ENCODE results near the gene EML4. TPM values are rescaled to one million over a fixed set of nuclear protein-coding genes. Genes with fewer than 3 reads are reported as not detected.
"Not testable (repeated sequence)": the region's sequence is repeated elsewhere in the genome, so short reads cannot be mapped to it uniquely, and the experiment has no call there.

The EML4 gene
- total RNA-seq, 1 donor from 2014 or later = 37.7 TPM

DNA sequence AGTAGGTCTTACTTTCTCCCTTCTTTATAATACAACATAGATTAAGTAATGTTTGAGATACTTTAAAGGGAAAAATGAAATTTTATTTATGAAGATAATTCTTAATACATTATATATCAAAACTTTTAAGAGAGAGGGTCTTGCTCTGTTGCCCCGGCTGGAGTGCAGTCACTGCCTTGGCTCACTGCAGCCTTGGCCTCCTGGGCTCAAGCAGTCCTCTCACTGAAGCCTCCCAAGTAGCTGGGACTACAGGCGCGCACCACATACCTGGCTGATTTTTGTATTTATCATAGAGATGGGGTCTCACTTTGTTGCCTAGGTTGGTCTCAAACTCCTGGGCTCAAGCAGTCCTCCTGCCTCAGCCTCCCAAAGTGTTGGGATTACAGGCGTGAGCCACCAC is 97.1 kb downstream of the EML4 start:
- no peak for DNase-seq

DNA sequence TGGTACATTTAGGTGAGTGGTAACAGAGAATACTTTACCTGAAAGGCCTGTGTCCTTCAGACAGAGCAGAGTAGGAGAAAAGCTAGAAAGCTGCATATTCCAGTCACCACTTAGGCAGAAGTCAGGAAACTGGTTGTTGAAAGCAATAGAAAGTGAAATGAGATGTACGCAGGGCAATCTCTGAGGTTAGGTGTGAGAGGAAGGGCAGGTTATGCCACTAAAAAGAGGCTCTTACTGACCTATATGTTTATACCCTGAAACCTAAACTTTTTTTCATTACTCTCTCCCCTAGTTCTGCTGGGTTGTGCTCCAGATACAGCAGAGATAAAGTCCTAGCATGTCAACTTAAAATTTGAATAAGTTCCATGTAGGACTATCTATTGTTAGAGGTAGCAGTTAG is 98.4 kb downstream of the EML4 start:
- DNase-seq = no peak

DNA sequence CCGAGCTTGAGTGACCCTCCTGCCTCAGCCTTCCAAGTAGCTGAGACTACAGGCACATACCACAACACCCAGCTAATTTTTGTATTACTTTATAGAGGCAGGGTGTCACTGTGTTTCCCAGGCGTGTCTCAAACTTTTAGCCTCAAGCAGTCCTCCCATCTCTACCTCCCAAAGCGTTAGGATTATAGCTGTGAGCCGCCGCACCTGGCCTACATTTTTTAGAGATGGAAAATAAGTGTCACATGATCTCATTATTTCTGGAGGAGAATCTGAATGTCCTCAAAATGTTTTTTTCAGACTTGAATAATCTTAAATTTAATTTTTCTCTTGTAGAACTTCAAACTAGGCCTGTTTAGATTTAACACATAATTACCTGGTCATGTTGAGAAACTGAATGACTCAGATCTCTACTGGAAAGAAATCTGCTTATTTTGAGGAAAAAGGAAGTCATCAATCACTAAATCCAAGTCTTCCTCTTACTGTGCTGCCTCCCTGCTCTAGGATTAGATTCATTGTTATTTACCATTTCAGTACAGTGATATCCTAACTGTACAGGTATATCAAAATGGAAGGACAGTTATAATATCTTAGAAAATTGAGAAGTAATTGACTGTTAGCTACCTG is 99.5 kb downstream of the EML4 start:
- no peak for DNase-seq

DNA sequence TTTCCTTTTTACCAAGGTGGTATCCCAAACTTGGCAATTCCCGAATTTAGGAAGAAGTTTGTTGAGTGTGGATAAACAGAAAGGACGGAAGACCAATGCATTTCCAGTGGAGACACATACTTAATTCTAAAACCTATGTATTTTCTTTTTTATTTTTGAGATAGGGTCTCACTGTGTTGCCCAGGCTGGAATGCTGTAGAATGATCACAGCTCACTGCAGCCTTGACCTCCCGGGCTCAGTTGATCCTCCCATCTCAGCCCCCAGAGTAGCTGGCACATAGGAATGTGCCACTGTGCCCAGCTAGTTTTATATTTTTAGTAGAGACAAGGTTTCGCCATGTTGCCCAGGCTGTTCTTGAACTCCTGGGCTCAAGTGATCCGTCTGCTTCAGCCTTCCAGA is 101.6 kb downstream of the EML4 start:
- no peak for DNase-seq

DNA sequence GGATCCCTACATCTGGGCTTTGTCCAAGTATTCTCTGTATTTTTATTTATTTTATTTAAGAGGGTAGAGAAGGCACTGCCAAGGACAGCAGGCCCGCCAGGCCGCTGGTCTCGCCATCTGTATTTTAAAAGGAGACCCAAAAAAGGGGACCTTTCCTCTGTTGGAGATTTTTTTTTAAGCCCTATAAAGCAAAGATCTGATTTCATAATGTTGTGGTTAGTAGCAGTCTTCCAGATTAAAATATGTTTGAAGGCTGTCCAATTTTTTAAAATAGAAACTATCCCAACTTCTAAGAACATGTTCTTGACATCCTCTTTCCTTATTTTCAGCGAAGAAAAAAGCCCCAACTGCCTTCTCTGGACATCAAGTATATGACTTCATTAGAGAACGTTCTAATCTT is 102.1 kb downstream of the EML4 start:
- DNase-seq = not testable (repeated sequence)

DNA sequence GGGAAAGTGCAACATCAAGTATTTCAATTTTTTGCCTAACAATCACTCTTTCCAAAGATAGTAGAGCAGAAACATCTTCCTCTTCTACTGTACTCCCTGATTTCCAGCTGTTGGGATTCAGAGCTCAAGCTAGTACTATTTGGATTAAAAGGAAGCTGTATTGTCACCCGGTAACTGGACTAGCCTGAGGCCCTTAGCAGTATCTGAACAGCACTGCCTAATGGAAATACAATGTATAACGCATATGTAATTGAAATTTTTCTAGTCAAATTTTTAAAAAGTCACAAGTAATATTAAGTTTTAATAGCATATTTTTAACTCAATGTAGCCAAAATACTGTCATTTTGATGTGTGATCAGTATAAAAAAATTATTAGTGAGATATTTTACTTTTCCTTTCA is 105.7 kb downstream of the EML4 start:
- DNase-seq = peak; percentile 15

DNA sequence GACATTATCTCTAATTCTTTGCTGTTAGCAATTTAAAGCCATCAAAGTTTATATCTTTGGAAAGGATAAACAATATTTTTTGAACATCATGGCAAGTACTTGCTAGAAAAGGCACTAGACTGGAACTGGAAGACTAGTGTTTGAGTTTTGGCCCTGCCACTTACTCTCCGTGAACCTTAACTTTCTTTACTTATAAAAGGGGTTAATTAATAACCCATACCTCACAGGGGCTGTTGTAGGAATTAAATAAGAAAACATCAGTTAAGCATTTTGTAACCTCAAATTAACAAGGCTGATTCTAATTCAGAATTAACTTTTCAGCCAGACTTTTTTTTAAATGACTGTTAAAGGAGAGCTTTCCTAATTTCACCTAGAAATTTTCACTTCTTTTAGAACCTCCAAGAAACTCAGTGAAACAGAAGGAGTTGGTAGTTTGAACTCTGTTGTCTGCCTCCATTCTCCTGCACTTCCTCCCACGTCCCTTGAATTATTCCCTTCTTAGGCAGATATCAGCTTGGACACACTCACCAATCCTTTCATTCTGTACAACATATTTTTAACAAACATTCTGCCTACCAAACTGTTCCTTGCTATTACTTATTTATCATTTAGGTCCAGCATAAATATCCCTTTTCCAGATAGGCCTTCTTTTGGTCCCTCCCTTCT is 112.4 kb downstream of the EML4 start:
- no peak for DNase-seq

DNA sequence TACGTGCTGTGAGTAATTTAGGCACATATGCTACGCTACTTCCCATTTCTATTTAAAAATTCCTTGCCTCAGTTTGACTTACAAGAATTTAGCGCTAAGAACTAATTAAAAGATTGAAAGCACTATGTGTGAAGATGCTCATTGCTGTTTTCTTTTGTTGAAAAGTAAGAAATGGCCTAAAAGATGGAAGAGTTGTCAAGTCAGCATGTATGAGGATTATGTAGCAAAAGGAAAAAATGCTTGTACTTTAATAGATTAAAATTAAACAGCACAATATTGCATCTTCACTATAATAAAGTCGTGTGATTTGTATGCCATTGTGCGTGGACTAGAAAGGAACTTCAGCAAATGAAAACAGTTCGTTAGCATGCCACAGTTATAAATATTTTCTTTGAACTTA is 114.9 kb downstream of the EML4 start:
- DNase-seq = no peak

DNA sequence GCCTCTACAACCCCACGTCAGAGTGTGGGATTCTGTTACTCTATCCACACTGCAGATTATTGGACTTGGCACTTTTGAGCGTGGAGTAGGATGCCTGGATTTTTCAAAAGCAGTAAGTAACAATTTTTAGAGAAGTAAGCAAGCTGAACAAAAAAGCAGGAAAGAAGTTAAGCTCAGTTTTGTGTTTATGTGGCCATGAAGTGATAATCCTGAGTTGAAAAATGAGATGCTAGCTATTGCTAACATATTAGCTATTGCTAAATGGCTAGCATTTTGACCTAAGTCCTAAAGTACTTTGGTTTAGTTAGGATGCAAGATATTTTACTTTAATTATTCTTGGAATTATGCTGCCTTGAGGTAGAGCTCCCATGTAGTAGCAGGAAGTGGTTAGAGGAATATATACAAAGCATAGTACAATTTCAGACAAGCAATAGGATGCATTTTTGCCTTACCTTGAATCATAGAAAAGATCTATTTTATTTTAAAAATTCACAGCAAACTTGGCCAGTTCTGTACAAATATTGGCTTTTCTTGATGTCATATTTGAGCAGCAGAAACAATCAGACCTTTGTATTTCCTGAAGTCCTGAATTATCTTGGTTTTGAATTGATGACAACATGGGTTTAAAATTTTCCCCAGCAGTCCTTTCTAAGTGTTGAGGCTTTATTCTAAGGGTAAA is 117.3 kb downstream of the EML4 start:
- DNase-seq = no peak

DNA sequence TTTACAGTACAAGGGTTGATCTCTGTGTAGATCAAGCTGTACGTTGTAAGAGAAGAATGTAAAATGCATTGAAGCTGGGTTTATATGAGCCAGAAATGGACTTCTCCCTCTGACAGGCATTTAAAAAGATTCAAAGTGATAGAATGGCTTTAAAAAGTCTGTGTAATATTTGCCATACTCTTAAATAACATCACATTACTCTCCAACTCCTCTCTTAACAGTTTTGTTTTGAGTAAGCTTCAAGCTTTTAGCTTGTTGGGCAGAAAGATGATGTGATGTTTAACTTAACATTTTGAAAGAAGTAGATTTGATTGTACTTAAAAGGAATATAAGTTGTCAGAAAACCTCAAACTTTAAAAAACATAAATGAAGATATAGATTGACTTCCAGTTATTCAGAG is 119.7 kb downstream of the EML4 start:
- no peak for DNase-seq

DNA sequence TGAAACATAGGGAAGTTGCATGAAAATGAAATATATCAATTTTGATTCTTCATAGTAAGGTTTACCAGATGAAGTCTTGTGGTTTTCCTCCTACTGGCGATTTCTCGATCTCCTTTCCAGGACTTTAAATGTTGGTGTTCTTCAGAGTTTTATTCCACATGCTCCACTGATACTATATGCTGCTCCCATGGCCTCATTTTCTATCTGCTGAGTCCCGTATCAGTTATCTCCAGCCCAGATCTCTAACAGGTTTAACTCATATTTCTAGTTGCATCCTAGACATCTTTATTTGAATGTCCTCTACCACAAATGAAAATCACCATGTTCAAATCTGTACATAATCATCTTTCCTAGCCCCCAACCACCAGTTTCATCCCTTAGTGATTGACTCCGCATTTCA is 120.1 kb downstream of the EML4 start:
- DNase-seq = no peak

DNA sequence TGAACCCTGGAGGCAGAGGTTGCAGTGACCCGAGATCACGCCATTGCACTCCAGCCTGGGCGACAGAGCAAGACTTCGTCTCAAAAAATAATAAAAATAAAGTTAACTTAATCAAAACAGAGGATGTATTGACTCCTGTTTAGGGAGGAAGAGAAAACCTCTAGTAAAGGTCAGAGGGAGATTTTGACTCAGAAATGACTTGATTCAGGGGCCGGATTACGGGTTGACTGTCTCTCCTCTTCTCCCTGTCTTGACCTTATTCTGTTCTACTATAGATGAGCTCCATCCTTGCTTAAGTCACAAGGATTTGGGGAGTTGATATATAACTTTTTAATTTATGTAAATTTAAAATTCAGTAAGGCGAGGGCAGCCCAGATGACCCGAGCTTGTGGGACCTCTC is 120.9 kb downstream of the EML4 start:
- no peak for DNase-seq

DNA sequence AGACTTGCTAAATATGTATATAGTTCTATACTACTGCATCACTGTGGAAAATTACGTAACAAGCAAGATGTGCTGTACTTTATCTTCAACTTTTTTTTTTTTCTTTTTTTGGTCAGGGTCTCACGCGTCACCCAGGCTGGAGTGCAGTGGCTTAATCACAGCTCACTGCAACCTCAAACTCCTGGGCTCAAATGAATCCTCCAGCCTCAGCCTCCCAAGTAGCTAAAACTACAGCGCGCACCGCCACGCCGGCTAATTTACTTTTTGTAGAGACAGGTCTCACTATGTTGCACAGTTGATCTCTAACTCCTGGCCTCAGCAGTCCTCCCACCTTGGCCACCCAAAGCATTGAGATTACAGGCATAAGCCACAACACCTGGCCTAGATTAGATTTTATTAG is 123.9 kb downstream of the EML4 start:
- DNase-seq = no peak

DNA sequence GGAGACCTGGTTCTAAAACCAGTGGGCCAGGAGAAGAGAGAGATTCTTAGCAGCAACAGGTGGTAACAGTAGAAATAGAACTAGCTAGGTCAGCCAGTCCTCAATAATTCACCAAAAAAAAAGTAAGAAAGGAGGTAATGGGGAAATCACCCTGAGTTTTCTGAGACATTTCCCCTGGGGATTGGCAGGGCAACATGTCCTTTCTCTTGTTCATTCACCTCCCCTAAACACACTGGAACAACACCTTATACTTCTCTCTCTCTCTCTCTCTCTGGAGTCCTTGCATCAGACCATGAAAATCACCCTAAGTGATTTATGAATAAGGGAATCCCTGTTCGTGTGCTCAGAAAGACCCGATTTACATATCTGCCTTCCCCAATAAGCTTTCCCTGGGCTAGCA is 127.1 kb downstream of the EML4 start:
- DNase-seq = no peak

DNA sequence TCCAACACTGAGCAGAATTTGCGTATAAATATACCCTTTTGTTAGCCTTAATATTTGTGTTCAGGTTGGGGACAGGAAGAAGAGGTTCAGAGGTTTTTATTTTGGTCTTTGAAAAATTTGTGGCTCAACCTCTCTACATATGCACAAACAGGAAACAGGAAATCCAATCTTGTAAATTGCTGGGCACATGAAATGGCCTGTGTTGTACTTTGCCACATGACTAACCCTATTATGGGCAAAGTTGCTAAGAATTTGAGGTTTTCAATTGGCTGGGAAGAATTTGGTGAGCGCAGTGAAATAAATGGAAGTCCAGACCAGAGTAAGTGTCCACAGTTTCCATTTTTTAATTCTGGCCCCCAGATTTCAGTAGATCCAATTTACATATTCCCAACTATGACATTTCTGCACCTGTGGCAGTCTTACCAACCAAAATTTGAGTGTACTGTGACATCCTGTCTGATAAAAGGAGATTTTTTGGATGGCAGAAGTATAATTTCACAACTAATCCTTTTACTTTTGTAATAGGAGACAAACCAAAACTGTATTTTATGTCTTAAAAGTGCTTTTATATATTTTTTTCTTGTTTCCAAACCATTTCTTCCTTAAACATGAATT is 128.3 kb downstream of the EML4 start:
- no peak for DNase-seq

DNA sequence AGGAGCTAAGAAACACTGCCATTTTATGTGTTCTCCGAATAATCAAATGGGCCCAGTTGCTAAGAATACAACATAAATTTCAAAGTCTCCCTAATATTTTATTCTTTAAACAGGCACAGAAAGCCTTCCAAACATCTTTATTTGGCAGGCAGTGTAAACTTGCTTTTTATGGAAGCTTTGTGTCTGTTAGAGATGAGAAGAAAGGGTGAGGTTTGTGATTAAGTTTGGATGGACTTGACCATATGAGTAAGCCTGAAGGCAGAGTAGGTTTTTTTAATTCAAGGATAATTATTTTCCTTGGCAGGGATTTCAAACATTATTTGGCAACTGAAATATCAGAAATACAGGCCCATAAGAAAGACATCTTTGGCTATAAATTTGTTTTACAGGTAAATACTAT is 129.0 kb downstream of the EML4 start:
- DNase-seq = no peak

DNA sequence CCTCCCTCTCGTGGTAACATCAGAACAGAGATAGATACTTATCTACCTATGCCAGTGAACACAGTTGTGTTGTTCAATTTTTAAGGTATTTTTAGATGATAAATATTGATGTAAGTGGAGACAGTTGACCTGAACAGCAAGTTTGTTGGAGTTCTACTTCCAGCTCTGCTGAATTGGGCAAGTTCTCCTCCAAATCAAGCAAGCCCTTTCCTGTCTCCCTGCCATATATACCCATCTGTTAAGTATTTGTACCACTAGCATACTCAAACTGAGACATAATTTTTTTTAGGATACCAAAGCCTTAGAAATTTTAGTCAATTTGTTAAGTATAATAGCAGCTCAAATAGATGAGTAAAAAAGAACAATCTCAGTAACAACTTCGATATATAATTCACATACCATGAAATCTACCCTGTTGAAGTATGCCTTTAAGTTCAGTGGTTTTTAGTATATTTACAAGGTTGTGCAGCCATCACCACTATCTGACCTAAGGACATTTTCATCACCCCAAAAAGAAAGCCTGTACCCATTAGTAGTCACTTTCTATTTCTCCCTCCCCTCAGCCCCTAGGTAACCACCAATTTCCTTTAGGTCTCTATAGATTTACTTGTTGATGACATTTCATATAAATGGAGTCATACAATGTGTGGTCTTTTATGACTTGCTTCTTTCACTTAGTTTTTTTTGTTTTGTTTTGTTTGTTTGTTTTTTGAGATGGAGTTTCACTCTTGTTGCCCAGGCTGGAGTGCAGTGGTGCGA is 130.0 kb downstream of the EML4 start:
- no peak for DNase-seq

DNA sequence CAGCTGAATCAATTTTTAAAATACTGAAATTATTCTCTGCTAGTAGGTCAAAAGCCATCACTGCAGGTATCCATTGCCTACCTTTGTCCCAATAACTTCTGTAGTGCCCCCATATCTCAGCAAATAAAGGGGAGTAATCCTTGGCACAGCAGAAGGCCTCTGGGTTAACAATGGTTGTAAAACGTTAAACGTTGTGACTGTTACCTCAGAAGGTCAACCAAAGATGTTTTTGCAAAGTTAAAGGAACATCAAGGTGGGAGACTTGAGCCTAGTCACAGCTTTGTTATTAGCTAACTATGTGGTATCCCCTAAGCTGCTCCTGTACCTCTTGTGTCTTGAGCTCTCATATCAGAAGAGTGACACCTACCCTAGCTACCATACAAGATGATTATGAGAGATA is 131.4 kb downstream of the EML4 start:
- no peak for DNase-seq

DNA sequence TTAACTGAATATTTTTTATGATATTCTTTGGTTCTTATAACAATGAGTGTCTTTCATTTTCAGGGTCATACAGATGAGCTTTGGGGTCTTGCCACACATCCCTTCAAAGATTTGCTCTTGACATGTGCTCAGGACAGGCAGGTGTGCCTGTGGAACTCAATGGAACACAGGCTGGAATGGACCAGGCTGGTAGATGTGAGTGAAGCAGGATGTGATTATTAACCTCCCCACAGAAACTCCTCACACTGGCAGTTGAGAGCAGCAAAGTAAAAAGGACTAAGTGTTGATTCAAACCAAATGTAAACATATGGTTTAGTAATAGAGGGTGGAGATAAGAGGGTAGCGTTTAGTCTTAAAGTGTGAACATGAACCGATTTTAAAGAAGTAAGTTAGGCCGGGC is 134.1 kb downstream of the EML4 start:
- DNase-seq = no peak

DNA sequence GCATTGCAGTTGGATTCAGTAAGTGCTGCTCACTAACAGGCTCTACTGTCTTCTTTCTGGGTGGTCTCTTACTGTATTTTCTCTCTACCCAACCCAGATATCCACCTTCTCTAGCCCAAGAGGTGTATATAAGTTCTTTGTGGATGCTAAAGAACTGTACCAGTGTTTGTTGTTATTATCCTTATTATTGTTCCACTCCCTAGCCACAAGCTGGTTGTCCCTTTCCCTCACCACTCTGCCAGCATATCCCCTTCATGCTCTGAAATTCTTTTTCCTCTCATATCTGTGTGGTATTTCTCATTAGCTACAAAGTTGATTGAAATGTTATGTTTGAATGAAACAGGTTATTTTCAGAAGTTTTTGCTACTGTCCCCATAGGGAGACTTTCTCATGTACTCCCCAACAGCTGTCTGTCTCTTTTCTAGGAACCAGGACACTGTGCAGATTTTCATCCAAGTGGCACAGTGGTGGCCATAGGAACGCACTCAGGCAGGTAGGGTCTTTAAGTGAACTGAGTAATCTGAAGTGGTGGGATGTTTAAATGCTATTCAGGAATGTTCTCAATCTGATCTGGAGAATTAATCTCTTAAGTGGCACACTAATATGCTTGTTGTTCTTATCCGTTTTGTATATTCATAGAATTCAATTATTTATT is 135.0 kb downstream of the EML4 start:
- no peak for DNase-seq

DNA sequence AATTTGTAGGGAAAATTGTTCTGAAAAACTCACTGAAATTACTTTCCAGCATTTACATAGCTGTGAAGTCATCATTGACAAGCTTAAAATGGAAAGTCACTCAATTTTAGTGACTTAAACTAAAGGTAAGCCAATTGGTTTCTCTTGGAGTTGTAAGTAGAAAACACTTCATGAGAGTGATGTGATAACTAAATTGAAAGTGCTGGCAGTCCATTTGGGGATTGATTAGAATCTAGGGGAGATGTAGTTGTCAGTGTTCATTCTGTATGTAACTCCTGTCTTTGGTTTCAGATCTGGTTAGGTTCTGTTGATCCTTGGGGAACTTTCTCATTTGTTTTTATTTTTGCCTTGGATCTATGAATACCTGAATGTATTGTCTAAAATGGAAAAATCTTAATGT is 138.0 kb downstream of the EML4 start:
- no peak for DNase-seq

DNA sequence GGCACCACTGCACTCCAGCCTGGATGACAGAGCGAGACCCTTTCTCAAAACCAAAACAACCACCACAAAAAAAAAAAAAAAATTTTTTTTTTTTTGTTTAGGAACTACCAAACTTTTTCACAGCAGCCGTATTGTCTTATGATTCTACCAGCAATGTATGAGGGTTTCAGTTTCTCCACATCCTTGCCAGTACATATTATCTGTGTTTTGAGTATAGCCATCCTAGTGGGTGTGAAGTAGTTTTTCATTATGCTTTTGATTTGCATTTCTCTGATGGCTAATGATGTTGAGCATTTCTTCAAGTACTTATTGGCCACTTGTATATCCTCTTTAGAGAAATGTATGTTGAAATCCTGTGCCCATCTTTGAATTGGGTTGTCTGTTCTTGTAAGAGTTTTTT is 140.2 kb downstream of the EML4 start:
- no peak for DNase-seq
